ENCODE data around the gene PCDHB16. TPM values are rescaled to one million over a fixed set of nuclear protein-coding genes. Genes with fewer than 3 reads are reported as not detected.
A peak's percentile ranks its signal among the peaks of the same experiment; 100 is the strongest.
"Not testable (repeated sequence)": the region's sequence is repeated elsewhere in the genome, so short reads cannot be mapped to it uniquely, and the experiment has no call there.

The PCDHB16 gene
- total RNA-seq, 1 experiment from 2014 or later = not detected

- 0 out of 2 replicates have a peak, but pooled peaks cover 4% of the 10 kb centered on the region for H3K9me3 ChIP-seq
- POLR2A ChIA-PET = no interaction called here
- H3K4me3 ChIP-seq (ENCODE audit: low read depth, low read length) = no peak overlapping the region
- Mint-ChIP-seq H3K4me3 (ENCODE audit: unreplicated experiment) (no peak overlapping the region), H3K4me1 (ENCODE audit: low read depth, unreplicated experiment) (no peaks in the 10 kb centered on the region), H3K9me3 (ENCODE audit: unreplicated experiment) (peaks cover 32% of the 10 kb centered on the region), H3K27me3 (ENCODE audit: insufficient read depth, unreplicated experiment) (no peaks in the 10 kb centered on the region), H3K27ac (ENCODE audit: unreplicated experiment) (no peak overlapping the region), H3K36me3 (ENCODE audit: insufficient read depth, unreplicated experiment) (no peaks in the 10 kb centered on the region)
- no peaks in the 10 kb centered on the region for H3K36me3 ChIP-seq (ENCODE audit: control insufficient read depth, insufficient read depth, low read length)
- BruUV-seq (replicated peaks) = no TSS peak
- CTCF ChIA-PET = interaction anchor here (0.8 kb wide), 1 partner anchor 164 kb away, joined by 3 read pairs; the partner anchor contains the start of gene TAF7
- peak in 1 of 2 experiments; percentile 14 for TF ChIP-seq CTCF (IDR thresholded peaks at IDR 0.05; ENCODE audit: insufficient read depth in 1 of 2, low read depth in 1 of 2, low read length in 1 of 2, severe bottlenecking in 1 of 2, unreplicated experiment in 1 of 2)
- intact Hi-C loops (cut with micrococcal nuclease; ENCODE audit: unreplicated experiment) = no loop called here
- DNase-seq = no peak
- H3K27me3 ChIP-seq (replicated peaks; ENCODE audit: control insufficient read depth, insufficient read depth, low read length) = no peaks in the 10 kb centered on the region
- no peaks in the 10 kb centered on the region for H3K4me1 ChIP-seq
These were observed 26.4 kb upstream of the PCDHB16 start for GRCh38 chr5:141155540-141156374.

- H3K4me3 Mint-ChIP-seq (ENCODE audit: unreplicated experiment); intact Hi-C loops (cut with micrococcal nuclease; ENCODE audit: unreplicated experiment); DNase-seq; H3K9me3 ChIP-seq; H3K27ac Mint-ChIP-seq (ENCODE audit: unreplicated experiment); H3K4me1 ChIP-seq; H3K27me3 ChIP-seq (replicated peaks; ENCODE audit: control insufficient read depth, insufficient read depth, low read length); H3K36me3 ChIP-seq (ENCODE audit: control insufficient read depth, insufficient read depth, low read length); BruUV-seq (replicated peaks); H3K27me3 Mint-ChIP-seq (ENCODE audit: insufficient read depth, unreplicated experiment); CTCF ChIA-PET; H3K4me1 Mint-ChIP-seq (ENCODE audit: low read depth, unreplicated experiment); H3K4me3 ChIP-seq (ENCODE audit: low read depth, low read length); POLR2A ChIA-PET; H3K36me3 Mint-ChIP-seq (ENCODE audit: insufficient read depth, unreplicated experiment): not testable (repeated sequence)
- peaks cover 25% of the 10 kb centered on the region for H3K9me3 Mint-ChIP-seq (ENCODE audit: unreplicated experiment)
These were observed 24.8 kb upstream of the PCDHB16 start for GRCh38 chr5:141157356-141157755.

- H3K4me3 Mint-ChIP-seq (ENCODE audit: unreplicated experiment); POLR2A ChIA-PET; H3K27me3 Mint-ChIP-seq (ENCODE audit: insufficient read depth, unreplicated experiment); H3K27ac Mint-ChIP-seq (ENCODE audit: unreplicated experiment); H3K4me1 Mint-ChIP-seq (ENCODE audit: low read depth, unreplicated experiment); H3K36me3 ChIP-seq (ENCODE audit: control insufficient read depth, insufficient read depth, low read length); BruUV-seq (replicated peaks); intact Hi-C loops (cut with micrococcal nuclease; ENCODE audit: unreplicated experiment); DNase-seq; H3K4me3 ChIP-seq (ENCODE audit: low read depth, low read length); CTCF ChIA-PET; H3K9me3 ChIP-seq; H3K36me3 Mint-ChIP-seq (ENCODE audit: insufficient read depth, unreplicated experiment); H3K4me1 ChIP-seq; H3K27me3 ChIP-seq (replicated peaks; ENCODE audit: control insufficient read depth, insufficient read depth, low read length): not testable (repeated sequence)
- peaks cover 20% of the 10 kb centered on the region for H3K9me3 Mint-ChIP-seq (ENCODE audit: unreplicated experiment)
These were observed 24.3 kb upstream of the PCDHB16 start for GRCh38 chr5:141157901-141158300.

- no peaks in the 10 kb centered on the region for H3K36me3 Mint-ChIP-seq (ENCODE audit: insufficient read depth, unreplicated experiment)
- POLR2A ChIA-PET = no interaction called here
- Histone ChIP-seq H3K4me1 (no peaks in the 10 kb centered on the region), H3K9me3 (no peaks in the 10 kb centered on the region), H3K4me3 (ENCODE audit: low read depth, low read length) (no peak within 1 kb of the TSS), H3K27me3 (replicated peaks; ENCODE audit: control insufficient read depth, insufficient read depth, low read length) (no peaks in the 10 kb centered on the region), H3K36me3 (ENCODE audit: control insufficient read depth, insufficient read depth, low read length) (no peaks in the 10 kb centered on the region)
- TF ChIP-seq CTCF (IDR thresholded peaks at IDR 0.05; ENCODE audit: insufficient read depth in 1 of 2, low read depth in 1 of 2, low read length in 1 of 2, severe bottlenecking in 1 of 2, unreplicated experiment in 1 of 2) = peak; percentile 8 to 27
- CTCF ChIA-PET = interaction anchor here (0.7 to 0.9 kb wide), 2 partner anchors 10 to 391 kb away, joined by 3 read pairs; partner anchors contain the start of gene PCDHB16
- H3K9me3 Mint-ChIP-seq (ENCODE audit: unreplicated experiment) = peaks cover 31% of the 10 kb centered on the region
- no peaks in the 10 kb centered on the region for H3K27me3 Mint-ChIP-seq (ENCODE audit: insufficient read depth, unreplicated experiment)
- H3K4me1 Mint-ChIP-seq (ENCODE audit: low read depth, unreplicated experiment) = no peaks in the 10 kb centered on the region
- H3K27ac Mint-ChIP-seq (ENCODE audit: unreplicated experiment) = no peak within 1 kb of the TSS
- H3K4me3 Mint-ChIP-seq (ENCODE audit: unreplicated experiment) = no peak within 1 kb of the TSS
- intact Hi-C loops (cut with micrococcal nuclease; ENCODE audit: unreplicated experiment) = no loop called here
- no TSS peak for BruUV-seq (replicated peaks)
- no peak for DNase-seq
These were observed 9.6 kb upstream of the PCDHB16 start, which contains the start of gene PCDHB7 for GRCh38 chr5:141172381-141173204. PCDHB7 (plus strand) TSS chr5:141172644; CDS start chr5:141172836, 192 bp downstream.

- H3K4me3 ChIP-seq (ENCODE audit: low read depth, low read length); H3K27ac Mint-ChIP-seq (ENCODE audit: unreplicated experiment); DNase-seq; POLR2A ChIA-PET; H3K27me3 Mint-ChIP-seq (ENCODE audit: insufficient read depth, unreplicated experiment); BruUV-seq (replicated peaks); CTCF ChIA-PET; H3K4me3 Mint-ChIP-seq (ENCODE audit: unreplicated experiment); H3K36me3 Mint-ChIP-seq (ENCODE audit: insufficient read depth, unreplicated experiment); H3K27me3 ChIP-seq (replicated peaks; ENCODE audit: control insufficient read depth, insufficient read depth, low read length); intact Hi-C loops (cut with micrococcal nuclease; ENCODE audit: unreplicated experiment); H3K4me1 ChIP-seq; H3K4me1 Mint-ChIP-seq (ENCODE audit: low read depth, unreplicated experiment); H3K9me3 ChIP-seq; H3K36me3 ChIP-seq (ENCODE audit: control insufficient read depth, insufficient read depth, low read length): not testable (repeated sequence)
- H3K9me3 Mint-ChIP-seq (ENCODE audit: unreplicated experiment) = peaks cover 18% of the 10 kb centered on the region
These were observed 7.7 kb upstream of the PCDHB16 start for GRCh38 chr5:141174291-141175104.
